HepG2 (cell line): ENCODE measurements around the gene LRRC32. TPM values are rescaled to one million over a fixed set of nuclear protein-coding genes. Genes with fewer than 3 reads are reported as not detected.

Experiments used
- ATAC-seq: fragments of 200-7000 bp; cut with Tn5 transposase; 3 replicates; pipeline ENCODE4 v1.9.1; 2020; ENCODE audit warnings: mild to moderate bottlenecking, moderate library complexity
- BruUV-seq: library from RNA; stranded (reverse); fragments of 400-500 nt; replicated peaks from 2 replicates; lab custom pipeline; 2021; lab: Mats Ljungman, UMichigan
- CTCF ChIA-PET: fragments of 300-600 bp; formaldehyde crosslinking; extraction: SDS; loops from one replicate; lab custom pipeline; 2021; ENCODE audit warnings: low total read pairs, inconsistent platforms, low intra/inter-chr PET ratio; lab: Yijun Ruan, JAX
- POLR2A ChIA-PET: fragments of 350-600 bp; sonication (Branson Sonifier 250); formaldehyde crosslinking; loops from one replicate; lab custom pipeline; 2020; ENCODE audit warnings: antibody characterized with exemption, inconsistent platforms; lab: Yijun Ruan, JAX
- DNase-seq: peaks from one replicate; pipeline ENCODE4 v3.0.0-alpha.2; 2015; ENCODE audit warnings: low spot score
- FAIRE-seq: peaks from 3 replicates; lab custom pipeline; 2011; peaks lifted over from hg19 to GRCh38; lab: Jason Lieb, UNC
- H2AFZ ChIP-seq: one replicate; pipeline ENCODE4 v1.6.1; 2011; ENCODE audit warnings: low read length, inconsistent platforms
- H3K27ac ChIP-seq: fragments of 300-600 bp; 3 replicates; pipeline ENCODE4 v1.8.0; 2011; ENCODE audit warnings: mixed run types, mild to moderate bottlenecking, mixed read lengths, low read length, inconsistent platforms; ENCODE audit not compliant: insufficient read depth; ENCODE audit errors: extremely low read length
- H3K27me3 ChIP-seq, 2 experiments: fragments of 200-600 bp in 1 of 2; 2 replicates in 1 of 2; 3 replicates in 1 of 2; pipeline versions ENCODE4 v1.6.0 to v1.8.0; 2011; ENCODE audit warnings: low read length in 2 of 2, mild to moderate bottlenecking in 2 of 2, moderate library complexity in 2 of 2, inconsistent platforms in 1 of 2; ENCODE audit not compliant: insufficient read depth in 2 of 2, control insufficient read depth in 1 of 2
- H3K36me3 ChIP-seq, 2 experiments: fragments of 200-600 bp in 1 of 2; replicated peaks in 1 of 2; 2 replicates in 1 of 2; 3 replicates in 1 of 2; pipeline versions ENCODE4 v1.5.1 to v1.8.0; 2011; ENCODE audit warnings: low read length in 2 of 2, inconsistent platforms in 1 of 2; ENCODE audit not compliant: insufficient read depth in 2 of 2, control insufficient read depth in 1 of 2
- H3K4me1 ChIP-seq: 2 replicates; pipeline ENCODE4 v1.5.1; 2012; ENCODE audit warnings: low read length, inconsistent platforms; ENCODE audit not compliant: insufficient read depth
- H3K4me2 ChIP-seq: 2 replicates; pipeline ENCODE4 v1.6.0; 2011; ENCODE audit warnings: low read depth, low read length, inconsistent platforms
- H3K4me3 ChIP-seq, 3 experiments: fragments of 200-600 bp in 1 of 3; sonication (generic), shearing (Covaris generic) in 1 of 3; replicated peaks in 1 of 3; 2 replicates each; pipeline ENCODE4 v1.5.1; 2011 to 2016; ENCODE audit warnings: low read length in 3 of 3, inconsistent platforms in 2 of 3, low read depth in 2 of 3, mild to moderate bottlenecking in 2 of 3, control low read depth in 1 of 3, mixed read lengths in 1 of 3; ENCODE audit not compliant: insufficient read depth in 1 of 3
- H3K79me2 ChIP-seq: one replicate; pipeline ENCODE4 v1.6.1; 2011; ENCODE audit warnings: low read length, inconsistent platforms; ENCODE audit not compliant: insufficient read depth
- H3K9ac ChIP-seq: 2 replicates; pipeline ENCODE4 v1.6.0; 2011; ENCODE audit warnings: mild to moderate bottlenecking, low read depth, low read length, inconsistent platforms; ENCODE audit not compliant: insufficient read depth
- H3K9me3 ChIP-seq: 2 replicates; pipeline ENCODE4 v1.5.1; 2012; ENCODE audit warnings: mild to moderate bottlenecking, low read length
- H4K20me1 ChIP-seq: 2 replicates; pipeline ENCODE4 v1.6.0; 2011; ENCODE audit warnings: inconsistent platforms, mild to moderate bottlenecking, low read length, moderate library complexity; ENCODE audit not compliant: insufficient read depth
- AGO2 ChIP-seq: fragments of 200-400 bp; formaldehyde crosslinking; optimal IDR thresholded peaks from 2 replicates; pipeline ENCODE3; 2017; ENCODE audit warnings: mild to moderate bottlenecking, low read depth, low read length, moderate library complexity
- ATF5 ChIP-seq: sonication (generic); formaldehyde crosslinking; IDR thresholded peaks from 2 replicates; pipeline ENCODE4 v1.4.0; 2020; ENCODE audit warnings: mild to moderate bottlenecking, low read depth, missing genetic modification reagents
- FUBP1 ChIP-seq: sonication (generic); formaldehyde crosslinking; IDR thresholded peaks from 2 replicates; pipeline ENCODE4 v1.5.1; 2020; ENCODE audit warnings: missing genetic modification reagents, mild to moderate bottlenecking, borderline replicate concordance
- HES4 ChIP-seq: sonication (generic); formaldehyde crosslinking; IDR thresholded peaks from 2 replicates; pipeline ENCODE4 v1.9.0; 2021; ENCODE audit warnings: mild to moderate bottlenecking, missing genetic modification reagents, borderline replicate concordance
- RBFOX2 ChIP-seq: fragments of 200-400 bp; formaldehyde crosslinking; IDR thresholded peaks from 2 replicates; pipeline ENCODE4 v1.6.1; 2017; ENCODE audit warnings: low read depth, mild to moderate bottlenecking, low read length
- RFX5 ChIP-seq: IDR thresholded peaks from 2 replicates; pipeline ENCODE4 v1.6.1; 2011; ENCODE audit warnings: low read depth, low read length, improper control_type of control experiment
- SMARCE1 ChIP-seq: fragments of 450-650 bp; IDR thresholded peaks from 2 replicates; pipeline ENCODE4 v1.6.1; 2017; ENCODE audit warnings: borderline replicate concordance
- ZBTB40 ChIP-seq, 2 experiments: fragments of 450-650 bp in 1 of 2; sonication (generic) in 1 of 2; formaldehyde crosslinking in 1 of 2; IDR thresholded peaks; 2 replicates each; pipeline versions ENCODE4 v1.6.1 to v1.8.0; 2016 to 2022; ENCODE audit warnings: antibody characterized with exemption in 1 of 2, mild to moderate bottlenecking in 1 of 2, missing genetic modification reagents in 1 of 2
- ZFP1 ChIP-seq: IDR thresholded peaks from 2 replicates; pipeline ENCODE4 v1.6.1; 2016
- ZNF235 ChIP-seq: sonication (generic); formaldehyde crosslinking; IDR thresholded peaks from 2 replicates; pipeline ENCODE4 v1.8.1; 2023; ENCODE audit warnings: mild to moderate bottlenecking, missing genetic modification reagents, borderline replicate concordance
- ZNF263 ChIP-seq: sonication (generic); formaldehyde crosslinking; IDR thresholded peaks from 2 replicates; pipeline ENCODE4 v1.4.0; 2020; ENCODE audit warnings: missing genetic modification reagents
- ZNF446 ChIP-seq: sonication (generic); formaldehyde crosslinking; IDR thresholded peaks from 2 replicates; pipeline ENCODE4 v1.5.0; 2020; ENCODE audit warnings: mild to moderate bottlenecking, missing genetic modification reagents
- ZNF605 ChIP-seq: sonication (generic); formaldehyde crosslinking; IDR thresholded peaks from 2 replicates; pipeline ENCODE4 v1.8.0; 2022; ENCODE audit warnings: mild to moderate bottlenecking, missing genetic modification reagents
- ZNF660 ChIP-seq: sonication (generic); formaldehyde crosslinking; IDR thresholded peaks from 2 replicates; pipeline ENCODE4 v1.5.1; 2020; ENCODE audit warnings: mild to moderate bottlenecking, low read depth, missing genetic modification reagents, borderline replicate concordance
- WGBS: methylation state at CpG from one replicate; pipeline ENCODE4 v1.1.6; 2017; ENCODE audit warnings: low lambda C conversion rate; 5-methylcytosine and 5-hydroxymethylcytosine counted together
- in situ Hi-C: cut with HindIII; loops from 2 replicates; pipeline ENCODE4 v1.10.0; 2017; ENCODE audit warnings: low pct_unique_long_range_greater_than_20kb; ENCODE audit not compliant: extremely low pct_ligation_motif_present
- intact Hi-C: fragments of 100-400 bp; cut with micrococcal nuclease; formaldehyde crosslinking; loops from one replicate; pipeline ENCODE4 v1.10.0; 2022; ENCODE audit not compliant: unreplicated experiment
- polyA plus RNA-seq, 8 experiments: library from polyadenylated mRNA; depleted of rRNA in 3 of 8; stranded (reverse) in 7 of 8; unstranded in 1 of 8; fragments of >200 nt; fragmentation: Illumina TruSeq in 4 of 8; extraction: Trizol in 4 of 8; gene quantifications; 2 replicates each; pipeline versions ENCODE4 v1.2.1 to v1.2.3, GENCODE V29; 2011 to 2016; ENCODE audit warnings: low read depth in 4 of 8, missing spikeins in 1 of 8, mixed read lengths in 1 of 8; ENCODE audit not compliant: insufficient read depth in 1 of 8
- total RNA-seq, 5 experiments: library from RNA; depleted of rRNA; stranded (reverse); fragments of >200 nt; fragmentation: Illumina TruSeq; extraction: Trizol; gene quantifications; 2 replicates each; pipeline ENCODE4 v1.2.3, GENCODE V29; 2016; ENCODE audit warnings: low read depth in 1 of 5

Gene LRRC32
- total and polyA plus RNA-seq, 2 of the 13 experiments (the other 11 are each of a cell fraction or from before 2014, with no cell fraction given), result 0.07 TPM; not detected in 1

- 20% methylated on average over 4 of the region's 4 CpGs for WGBS
- Histone ChIP-seq H3K27me3 (peaks cover 0 to 5% of the 10 kb centered on the region in 2 experiments; a peak in 2 of 5 replicates), H3K27ac (no peak overlapping the region), H4K20me1 (peaks cover 2% of the 10 kb centered on the region; the same call in 1 of the 2 replicates), H3K9me3 (no peaks in the 10 kb centered on the region), H3K36me3 (no peaks in the 10 kb centered on the region), H3K79me2 (no peaks in the 10 kb centered on the region), H3K4me3 (no peak overlapping the region), H3K9ac (no peak overlapping the region), H3K4me2 (no peak overlapping the region), H3K4me1 (peaks cover 5% of the 10 kb centered on the region; the same call in 1 of the 2 replicates), H2AFZ (no peak overlapping the region)
- DNase-seq, result no peak
- no peak for ATAC-seq
- intact Hi-C loops, result no loop called here
- BruUV-seq, result no TSS peak
- in situ Hi-C loops, result no loop called here
- ChIA-PET POLR2A (no interaction called here), CTCF (no interaction called here)
- FAIRE-seq, result no peak
- TF ChIP-seq AGO2 (no peak), ZNF660 (CRISPR knock-in tag) (no peak), HES4 (no peak), RFX5 (no peak), SMARCE1 (no peak), RBFOX2 (no peak), FUBP1 (no peak), ZNF446 (CRISPR knock-in tag) (no peak), ZNF235 (CRISPR knock-in tag) (no peak), ZFP1 (CRISPR knock-in tag) (no peak), ZNF263 (no peak), ZBTB40 (IDR thresholded peaks at IDR 0.05) (no peak), ZBTB40 (CRISPR knock-in tag; IDR thresholded peaks at IDR 0.05) (no peak), ATF5 (no peak), ZNF605 (no peak)
Measured at GRCh38 chr11:76717369-76717768, 46.8 kb upstream of the LRRC32 start.
